Stimulated activated naive CD8-positive, alpha-beta T cell treated with anti-CD3 and anti-CD28 coated beads, Interleukin-15, Interleukin-2, amounts not matched to agents 100 U/mL and 50 U/mL, for 24 hours (primary cell): ENCODE data around the gene MMP24.
"Not testable (repeated sequence)": the region's sequence is repeated elsewhere in the genome, so short reads cannot be mapped to it uniquely, and the experiment has no call there.

Source experiments
- ATAC-seq: fragments of 150-1000 bp; cut with Tn5 transposase; one replicate; pipeline ENCODE4 v1.10.0; 2021
- DNase-seq: peaks from one replicate; pipeline ENCODE4 v3.0.0; 2021

The MMP24 gene

DNA sequence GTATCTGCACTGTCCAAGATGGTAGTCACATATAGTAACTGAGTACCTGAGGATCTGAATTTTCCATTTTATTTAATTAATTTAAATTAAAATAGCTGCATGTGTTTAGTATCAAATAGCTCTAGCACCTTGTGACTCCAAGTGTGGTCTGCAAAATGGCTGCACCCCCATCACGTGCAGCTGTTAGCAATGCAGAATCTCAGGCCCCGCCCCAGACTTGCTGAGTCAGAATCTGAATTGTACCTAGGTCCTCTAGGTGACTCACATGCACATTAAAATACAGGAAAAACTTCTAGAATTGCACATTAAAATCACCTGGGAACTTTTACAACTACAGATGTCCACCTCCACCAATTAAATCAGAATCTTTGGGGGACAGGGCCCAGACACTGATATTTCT is 84.9 kb downstream of the MMP24 start:
- DNase-seq (peak; percentile 76), ATAC-seq (peak; percentile 59)

DNA sequence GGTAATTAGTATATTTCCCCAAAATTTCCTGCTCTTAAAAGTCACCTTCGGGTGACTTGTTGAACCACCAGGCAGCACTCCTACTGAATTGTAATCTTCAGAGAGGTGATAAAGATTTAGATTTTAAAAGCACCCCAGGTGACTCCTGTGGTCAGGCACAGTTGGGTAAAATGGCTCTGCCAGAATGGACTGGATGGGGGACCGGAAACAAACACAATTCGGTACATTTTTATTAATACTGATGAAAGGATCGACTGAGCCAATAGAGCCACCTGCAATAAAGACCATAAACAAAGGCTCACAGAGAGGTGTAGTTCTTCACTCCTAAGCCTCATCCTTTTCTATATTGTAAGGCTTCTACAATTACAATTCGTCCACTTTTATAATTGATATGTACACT is 85.3 kb downstream of the MMP24 start:
- no peak for ATAC-seq
- DNase-seq, result no peak

DNA sequence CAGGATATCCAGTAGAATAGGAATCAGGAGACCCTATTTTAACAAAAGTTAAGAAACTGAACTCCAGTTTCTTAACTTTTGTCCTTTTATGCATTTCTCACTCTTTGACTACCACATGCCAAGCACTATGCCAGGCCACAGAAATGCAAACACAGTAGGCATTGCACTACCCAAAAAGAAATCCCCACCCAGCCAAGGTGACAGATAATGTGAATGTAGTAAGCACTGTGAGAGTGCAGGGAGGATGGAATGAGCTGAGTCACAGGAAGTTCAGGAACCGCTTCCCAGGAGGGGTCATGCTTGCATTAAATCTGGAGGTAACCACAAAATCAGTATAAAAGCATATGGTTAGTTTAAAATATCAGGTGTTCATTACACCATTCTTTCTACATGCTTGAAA is 85.8 kb downstream of the MMP24 start:
- DNase-seq, result peak; percentile 35

DNA sequence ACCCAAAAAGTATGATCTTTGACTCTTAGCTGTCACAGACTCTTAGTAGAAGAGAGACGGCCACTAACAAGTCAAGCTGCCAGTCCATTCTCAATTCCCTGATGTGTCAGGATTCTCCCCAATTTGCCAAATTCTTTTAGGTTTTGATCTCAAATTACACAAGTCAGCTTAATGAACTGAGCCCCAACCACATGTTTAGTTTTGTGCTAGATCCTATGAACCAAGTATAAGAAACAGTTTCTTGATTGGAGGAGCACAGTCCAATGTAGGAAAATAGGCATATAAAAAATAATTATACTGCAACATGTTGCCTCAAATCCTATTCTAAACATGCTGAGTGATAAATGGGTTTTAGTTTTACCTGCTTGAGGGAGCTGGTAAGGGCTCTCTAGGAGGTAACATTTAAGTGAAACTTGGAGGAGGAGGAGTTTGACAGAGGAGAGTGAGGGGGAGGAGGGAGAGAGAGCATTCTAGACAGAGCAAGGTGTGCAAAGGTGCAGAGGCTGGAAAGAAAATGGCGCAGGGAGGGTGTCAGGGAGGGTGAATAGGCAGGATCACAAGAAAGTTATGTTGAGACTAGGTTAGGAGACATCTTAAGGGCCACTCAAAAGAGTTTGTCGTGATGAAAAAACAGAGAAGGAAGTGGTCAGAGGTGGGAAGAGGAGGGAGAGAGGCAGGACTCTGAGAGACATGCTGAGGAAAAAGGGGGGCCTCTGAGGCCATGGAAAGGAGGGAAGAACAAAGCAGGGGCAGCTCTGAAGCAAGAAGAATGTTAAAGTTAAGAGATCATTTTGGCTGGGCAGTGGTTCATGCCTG is 88.5 kb downstream of the MMP24 start:
- no peak for ATAC-seq

More for the DNA sequence above, 85.8 kb downstream of the MMP24 start:
- peak; percentile 87 for ATAC-seq

DNA sequence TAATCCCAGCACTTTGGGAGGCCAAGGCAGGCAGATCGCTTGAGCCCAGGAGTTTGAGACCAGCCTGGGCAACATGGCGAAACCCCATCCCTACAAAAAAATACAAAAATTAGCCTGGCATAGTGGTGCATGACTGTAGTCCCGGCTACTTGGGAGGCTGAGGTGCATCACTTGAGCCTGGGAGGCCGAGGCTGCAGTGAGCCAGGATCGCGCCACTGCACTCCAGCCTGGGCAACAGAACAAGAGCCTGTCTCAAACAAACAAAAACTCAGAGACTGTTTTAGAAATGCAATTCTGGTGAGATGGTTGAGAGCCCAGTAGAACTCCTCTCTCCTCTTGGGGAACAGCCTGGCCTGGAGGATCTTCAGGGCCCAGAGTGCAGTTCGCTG is 89.1 kb downstream of the MMP24 start:
- DNase-seq, ATAC-seq: not testable (repeated sequence)

More for the DNA sequence above, 88.5 kb downstream of the MMP24 start:
- no peak for DNase-seq

DNA sequence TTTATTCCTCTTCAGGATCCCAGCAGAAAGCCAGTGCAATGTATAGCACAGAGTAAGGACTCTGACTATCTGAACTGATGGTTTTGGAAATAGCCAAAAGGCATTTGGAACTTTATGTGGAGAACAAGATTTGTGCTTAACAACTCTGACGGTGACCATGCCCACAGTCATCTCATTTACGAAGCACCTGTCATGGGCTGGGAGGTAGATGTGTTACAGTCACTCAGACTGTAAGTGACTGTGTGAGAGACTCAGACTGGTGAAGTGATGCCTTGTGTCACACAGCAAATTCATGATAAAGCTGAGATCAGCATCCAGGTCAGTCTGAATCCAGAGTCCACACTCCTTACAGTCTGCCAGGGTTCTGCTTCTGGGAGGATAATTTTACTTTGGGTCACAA is 89.6 kb downstream of the MMP24 start:
- DNase-seq, result no peak
- no peak for ATAC-seq

DNA sequence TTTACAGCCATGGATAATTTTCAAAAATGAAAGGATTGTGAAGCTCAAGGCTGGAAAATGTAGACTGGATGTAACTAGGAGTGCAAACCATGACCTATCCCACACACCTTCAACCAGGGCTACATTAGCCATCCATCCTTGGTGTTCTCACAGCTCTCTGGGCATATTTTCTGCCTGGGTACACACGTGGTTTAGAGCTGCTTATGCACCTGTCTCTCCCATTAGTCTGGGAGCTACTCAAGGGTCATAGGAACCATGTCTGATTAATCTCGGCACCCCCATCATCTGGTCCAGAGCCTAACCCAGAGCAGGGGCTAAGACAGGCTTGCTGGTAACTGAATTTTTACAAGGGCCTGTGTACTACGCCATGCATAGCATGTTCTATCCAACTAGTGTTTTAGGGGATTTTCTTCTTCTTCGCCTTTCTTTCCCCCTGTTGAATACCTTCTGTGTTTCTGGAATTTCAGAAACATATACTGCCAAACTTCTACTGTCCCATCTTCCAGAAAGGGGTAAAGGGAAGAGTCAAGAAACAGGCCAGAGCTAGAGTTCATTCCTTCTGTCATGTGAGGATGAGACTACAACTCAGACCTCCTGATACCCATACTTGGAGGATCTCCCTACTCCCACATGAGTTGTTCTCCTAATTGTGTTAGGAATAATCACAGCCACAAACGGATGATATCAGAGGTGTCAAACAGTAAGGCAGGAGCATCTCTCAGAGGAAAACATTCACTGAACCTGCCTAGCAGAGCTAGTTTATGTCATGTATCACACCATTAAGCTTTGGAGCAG is 91.1 kb downstream of the MMP24 start:
- ATAC-seq (no peak), DNase-seq (no peak)

DNA sequence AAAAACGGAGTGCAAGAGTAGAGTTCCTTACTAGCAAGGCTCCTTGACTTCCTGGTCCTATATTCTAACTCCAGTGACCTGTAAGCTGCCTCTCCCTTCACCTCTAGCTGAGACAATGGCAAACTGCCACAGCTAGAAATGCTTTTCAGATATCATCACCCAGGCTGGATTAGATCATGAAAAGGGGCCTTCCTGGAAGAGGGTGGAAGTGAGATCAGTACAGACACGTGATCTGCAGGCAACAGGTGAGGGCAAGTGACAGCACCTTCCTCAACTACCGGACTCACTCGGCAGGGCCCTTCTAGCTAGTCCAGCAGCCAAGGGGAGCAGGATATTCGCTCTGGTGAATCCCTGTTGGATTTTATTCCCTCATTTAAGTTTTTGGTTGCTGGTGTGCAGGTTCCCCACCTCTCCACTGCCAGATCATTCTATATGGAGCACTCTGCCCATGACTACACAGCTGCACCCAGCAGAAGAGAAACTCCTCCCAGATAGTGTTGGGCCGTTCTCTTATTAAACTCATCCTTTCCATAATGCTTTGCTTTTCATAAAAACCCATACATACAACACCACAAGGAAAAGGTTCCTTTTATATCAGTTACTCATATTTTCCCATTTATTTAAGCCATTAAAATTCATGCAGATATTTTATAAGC is 92.1 kb downstream of the MMP24 start:
- DNase-seq (no peak), ATAC-seq (peak; percentile 48)

DNA sequence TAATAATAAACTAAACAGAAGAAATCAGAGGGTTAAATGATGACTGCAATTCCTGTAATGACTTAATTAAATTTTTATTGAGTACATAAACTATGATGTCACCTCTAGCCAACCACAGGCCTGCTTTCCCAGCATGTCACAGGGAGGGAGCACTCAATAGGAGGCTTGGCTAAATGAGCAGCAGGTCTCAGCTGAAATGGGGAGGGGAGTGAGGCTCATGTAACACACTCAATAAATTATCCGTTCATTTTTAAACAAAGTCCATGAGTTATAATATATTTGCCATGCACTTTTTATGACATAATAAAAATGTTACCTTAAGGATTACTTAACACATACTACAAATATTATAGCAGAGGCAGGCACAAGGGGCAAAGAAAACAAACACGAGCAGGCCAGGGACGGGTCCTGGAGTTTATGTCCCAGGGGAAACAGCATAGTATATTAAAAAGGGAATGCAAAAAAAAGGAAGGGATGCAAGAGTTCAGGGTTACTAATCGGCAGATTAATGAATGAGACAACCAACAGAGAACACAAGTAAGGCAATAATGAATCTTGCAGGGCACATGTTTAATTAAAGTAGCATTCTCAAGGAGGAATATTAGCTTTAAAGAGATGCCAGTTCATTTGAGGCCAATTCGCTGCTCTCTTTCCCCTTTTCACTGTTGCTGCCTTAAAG is 92.8 kb downstream of the MMP24 start:
- no peak for DNase-seq
- ATAC-seq, result no peak

DNA sequence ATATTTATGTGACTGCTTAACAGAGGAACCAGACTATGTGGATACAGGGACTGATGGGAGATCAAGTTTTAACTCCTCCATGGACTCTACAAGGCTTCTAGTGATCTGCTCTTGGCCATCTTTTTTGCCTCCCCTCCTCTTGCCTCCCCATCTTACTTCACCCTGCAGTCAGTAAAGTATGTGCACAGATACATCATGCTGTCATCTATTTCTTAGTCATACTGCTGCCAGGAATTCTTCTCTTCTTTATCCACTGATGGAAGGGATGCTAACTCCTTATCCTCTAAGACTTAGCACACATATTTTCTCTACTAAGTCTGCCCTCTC is 93.3 kb downstream of the MMP24 start:
- ATAC-seq (no peak), DNase-seq (no peak)

DNA sequence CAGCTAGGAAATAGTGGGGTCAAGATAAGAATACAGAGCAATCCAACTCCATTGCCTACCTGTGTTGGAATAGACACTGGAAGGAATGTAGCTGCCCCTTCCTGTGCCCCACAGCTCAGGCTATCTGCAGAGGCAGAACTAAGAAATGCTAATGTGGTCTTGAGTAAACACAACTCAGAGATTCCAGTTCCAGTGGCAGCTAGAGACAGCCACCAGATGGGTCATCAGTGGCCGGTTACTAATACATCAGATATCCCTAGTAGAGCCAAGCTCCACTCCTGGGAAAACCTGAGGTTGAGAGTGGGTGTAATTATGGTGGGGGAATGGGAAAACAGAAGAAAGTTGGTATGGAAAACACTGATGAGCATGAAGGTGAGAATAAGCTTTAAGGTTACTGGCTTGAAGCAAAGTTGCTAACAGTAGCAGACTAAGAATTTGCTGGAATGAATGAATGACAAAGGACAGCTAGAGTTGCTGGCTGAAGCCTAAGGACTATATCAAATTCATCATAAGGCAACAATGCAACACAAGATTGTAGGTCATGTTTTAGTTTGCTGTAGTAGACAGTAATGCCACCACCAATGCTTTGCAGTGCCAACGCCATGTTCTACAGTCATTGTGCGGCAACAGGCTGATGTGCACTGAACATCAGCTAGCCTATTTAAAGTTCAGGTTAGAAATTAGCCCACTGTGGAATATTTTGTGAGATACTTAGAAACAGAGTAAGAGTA is 94.1 kb downstream of the MMP24 start:
- ATAC-seq, result no peak
- DNase-seq, result no peak

DNA sequence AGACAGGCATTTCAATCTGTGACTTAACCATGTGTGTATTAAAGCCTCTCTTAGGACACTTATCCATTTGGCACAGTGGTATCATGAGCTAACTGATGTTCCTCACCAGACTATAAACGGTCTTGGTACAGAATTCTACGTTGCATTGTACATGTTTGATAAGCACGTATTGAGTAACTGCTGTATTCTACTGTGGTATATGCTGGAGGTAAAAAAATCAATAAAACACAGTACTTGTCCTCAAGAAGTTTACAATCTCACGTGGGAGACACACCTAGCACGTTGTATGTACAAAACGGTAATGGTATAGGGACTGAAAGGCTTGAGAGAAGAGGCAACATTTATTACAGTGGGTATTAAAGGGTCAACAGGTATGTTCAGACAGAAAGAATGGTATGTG is 98.9 kb downstream of the MMP24 start:
- ATAC-seq (no peak), DNase-seq (no peak)

DNA sequence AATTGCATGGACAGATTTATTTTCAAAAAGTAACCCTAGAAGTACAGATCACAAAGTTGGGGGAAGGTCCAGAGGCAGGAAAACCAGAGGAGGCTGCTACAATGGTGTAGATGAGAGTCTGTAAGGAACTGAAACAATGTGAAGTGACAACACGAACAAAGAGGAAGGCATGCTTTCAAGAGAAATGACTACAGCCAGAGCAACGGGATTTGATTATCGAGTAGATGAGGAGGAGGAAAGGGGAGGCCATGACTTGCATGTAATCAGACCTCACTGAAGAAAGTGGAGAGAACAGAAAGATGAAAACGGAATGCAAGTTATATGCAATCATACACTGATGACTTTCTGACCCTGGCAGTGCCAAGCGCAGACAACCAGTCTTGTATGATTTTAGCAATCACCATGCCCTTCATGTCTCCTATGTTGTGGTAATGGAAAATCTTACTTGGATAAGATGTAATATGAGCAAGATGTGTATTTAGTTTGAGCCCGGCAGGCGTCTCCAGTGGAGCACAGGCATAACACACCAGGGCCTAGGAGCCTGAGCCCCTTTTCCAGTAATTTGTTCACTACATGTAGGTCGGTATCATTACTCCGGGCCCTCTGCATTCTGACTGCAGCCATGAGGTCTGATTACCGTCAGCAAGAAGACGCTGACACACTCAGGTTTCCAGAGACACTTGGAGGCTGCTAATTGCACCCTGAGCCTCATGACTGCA is 99.7 kb downstream of the MMP24 start:
- ATAC-seq, result peak; percentile 53
- no peak for DNase-seq
